Calu3 (cell line): ENCODE data around the gene MAP3K20. TPM values are rescaled to one million over a fixed set of nuclear protein-coding genes. Genes with fewer than 3 reads are reported as not detected.
A peak's percentile ranks its signal among the peaks of the same experiment; 100 is the strongest.

Source experiments
- BruUV-seq: library from RNA; stranded (reverse); fragments of 400-500 nt; replicated peaks from 2 replicates; lab custom pipeline; 2021; lab: Mats Ljungman, UMichigan
- CTCF ChIA-PET: fragments of 300-600 bp; sonication (Branson Sonifier 250); formaldehyde crosslinking; loops from one replicate; lab custom pipeline; 2022; ENCODE audit warnings: antibody characterized with exemption; lab: Charles Lee
- DNase-seq: peaks from one replicate; pipeline ENCODE4 v3.0.0; 2022
- H3K27ac Mint-ChIP-seq: one replicate; pipeline ENCODE4 v1.8.0; 2022; ENCODE audit warnings: mixed read lengths; ENCODE audit not compliant: unreplicated experiment
- H3K27me3 Mint-ChIP-seq: one replicate; pipeline ENCODE4 v1.8.0; 2022; ENCODE audit warnings: mixed read lengths; ENCODE audit not compliant: unreplicated experiment
- H3K36me3 Mint-ChIP-seq: one replicate; pipeline ENCODE4 v1.8.0; 2022; ENCODE audit warnings: mild to moderate bottlenecking, moderate library complexity, mixed read lengths; ENCODE audit not compliant: insufficient read depth, unreplicated experiment
- H3K4me1 Mint-ChIP-seq: one replicate; pipeline ENCODE4 v1.8.0; 2022; ENCODE audit warnings: mild to moderate bottlenecking, low read depth, mixed read lengths; ENCODE audit not compliant: unreplicated experiment
- H3K4me3 Mint-ChIP-seq: one replicate; pipeline ENCODE4 v1.8.0; 2022; ENCODE audit warnings: mild to moderate bottlenecking, low read depth, moderate library complexity, mixed read lengths; ENCODE audit not compliant: unreplicated experiment
- H3K9me3 Mint-ChIP-seq: one replicate; pipeline ENCODE4 v1.8.0; 2022; ENCODE audit warnings: low read depth, mixed read lengths; ENCODE audit not compliant: unreplicated experiment
- intact Hi-C: fragments of 100-400 bp; cut with micrococcal nuclease; formaldehyde crosslinking; loops from one replicate; pipeline ENCODE4 v1.10.0; 2022; ENCODE audit not compliant: unreplicated experiment
- total RNA-seq: library from RNA; stranded (reverse); gene quantifications from 2 replicates; pipeline ENCODE4 v1.2.3, GENCODE V29; 2022
- TF ChIP-seq, protein P1 (sequence below): fragments of 200-600 bp; IDR thresholded peaks from one replicate; pipeline ENCODE4 v1.8.0; 2022; ENCODE audit warnings: antibody characterized with exemption; ENCODE audit not compliant: unreplicated experiment

The MAP3K20 gene
- total RNA-seq, 1 experiment from 2014 or later = 37.0 TPM

DNA sequence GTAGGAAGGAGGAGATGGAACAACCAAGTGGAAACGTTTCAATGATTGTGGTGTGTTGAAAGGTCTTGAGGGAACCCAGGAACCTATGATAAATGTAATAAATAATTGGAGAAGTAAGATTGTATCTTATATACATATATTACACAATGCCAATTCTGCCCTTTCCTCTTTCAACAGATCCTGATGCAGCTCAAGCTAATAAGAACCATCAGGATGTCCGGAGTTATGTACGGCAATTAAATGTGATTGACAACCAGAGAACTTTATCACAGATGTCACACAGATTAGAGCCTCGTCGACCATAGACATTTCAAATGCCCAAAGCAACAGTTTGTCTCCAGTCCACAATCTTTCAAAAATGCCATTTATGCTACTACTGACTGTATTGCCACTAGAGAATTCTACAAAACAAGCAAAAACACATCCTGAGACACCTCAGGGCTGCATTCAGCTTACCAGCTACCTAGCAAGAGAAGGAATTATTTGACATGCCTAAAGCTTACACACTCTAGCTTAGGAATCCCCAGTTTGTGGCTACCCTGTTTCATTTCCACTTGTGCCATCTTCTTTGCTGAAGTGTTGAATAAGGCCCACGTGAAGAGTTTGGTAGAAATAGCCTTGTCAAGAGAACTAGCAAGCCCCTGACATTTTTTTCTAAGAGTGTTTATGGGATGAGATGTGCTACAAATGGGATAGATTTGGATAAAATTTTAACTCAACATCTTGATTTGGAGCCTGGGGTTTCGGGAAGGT lies 24.0 kb upstream of the MAP3K20 start:
- TF ChIP-seq, protein P1, sequence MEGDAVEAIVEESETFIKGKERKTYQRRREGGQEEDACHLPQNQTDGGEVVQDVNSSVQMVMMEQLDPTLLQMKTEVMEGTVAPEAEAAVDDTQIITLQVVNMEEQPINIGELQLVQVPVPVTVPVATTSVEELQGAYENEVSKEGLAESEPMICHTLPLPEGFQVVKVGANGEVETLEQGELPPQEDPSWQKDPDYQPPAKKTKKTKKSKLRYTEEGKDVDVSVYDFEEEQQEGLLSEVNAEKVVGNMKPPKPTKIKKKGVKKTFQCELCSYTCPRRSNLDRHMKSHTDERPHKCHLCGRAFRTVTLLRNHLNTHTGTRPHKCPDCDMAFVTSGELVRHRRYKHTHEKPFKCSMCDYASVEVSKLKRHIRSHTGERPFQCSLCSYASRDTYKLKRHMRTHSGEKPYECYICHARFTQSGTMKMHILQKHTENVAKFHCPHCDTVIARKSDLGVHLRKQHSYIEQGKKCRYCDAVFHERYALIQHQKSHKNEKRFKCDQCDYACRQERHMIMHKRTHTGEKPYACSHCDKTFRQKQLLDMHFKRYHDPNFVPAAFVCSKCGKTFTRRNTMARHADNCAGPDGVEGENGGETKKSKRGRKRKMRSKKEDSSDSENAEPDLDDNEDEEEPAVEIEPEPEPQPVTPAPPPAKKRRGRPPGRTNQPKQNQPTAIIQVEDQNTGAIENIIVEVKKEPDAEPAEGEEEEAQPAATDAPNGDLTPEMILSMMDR = no peak
- peaks cover 79% of the 10 kb centered on the region for H3K4me1 Mint-ChIP-seq

DNA sequence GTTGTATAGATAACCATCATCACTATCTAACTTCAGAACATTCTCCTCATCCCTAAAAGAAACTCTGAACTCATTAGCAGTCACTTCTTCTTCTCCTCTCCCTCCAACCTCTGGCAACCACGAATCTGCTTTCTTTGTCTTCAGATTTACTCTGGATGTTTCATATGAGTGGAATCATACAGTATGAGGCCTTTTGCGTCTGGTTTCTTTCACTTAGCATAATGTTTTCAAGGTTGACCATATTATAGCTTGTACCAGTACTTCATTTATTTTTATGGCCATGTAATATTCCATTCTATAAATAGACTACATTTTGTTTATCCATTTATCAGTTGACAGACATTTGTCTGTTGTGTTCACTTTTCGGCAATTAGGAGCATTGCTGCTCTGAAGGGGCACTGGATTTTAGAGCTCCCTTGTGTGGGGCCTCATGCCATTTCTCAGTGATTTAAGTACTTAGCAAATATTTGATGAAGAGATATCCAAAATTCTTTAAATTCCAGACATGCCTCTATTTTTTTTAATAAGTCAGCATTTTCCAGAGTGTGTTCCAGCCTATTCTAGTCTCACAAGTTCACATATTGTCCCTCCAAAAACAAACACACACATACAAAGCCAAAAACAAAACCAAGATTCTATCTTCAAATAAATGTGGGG lies 22.5 kb upstream of the MAP3K20 start:
- intact Hi-C loops = no loop called here
- Mint-ChIP-seq H3K4me3 (no peak overlapping the region), H3K4me1 (peaks cover 84% of the 10 kb centered on the region), H3K27me3 (no peaks in the 10 kb centered on the region), H3K36me3 (peaks cover 12% of the 10 kb centered on the region), H3K9me3 (peaks cover 3% of the 10 kb centered on the region), H3K27ac (peak overlapping the region; percentile 37)
- TF ChIP-seq, protein P1 = no peak
- CTCF ChIA-PET = interaction anchor here (1.5 kb wide), 1 partner anchor 22 kb away, joined by 5 read pairs; no protein-coding TSS in a partner anchor
- no peak for DNase-seq
- BruUV-seq = no TSS peak

More for the DNA sequence above, 24.0 kb upstream of the MAP3K20 start:
- Mint-ChIP-seq H3K27me3 (no peaks in the 10 kb centered on the region), H3K27ac (no peak overlapping the region), H3K36me3 (peaks cover 12% of the 10 kb centered on the region), H3K4me3 (no peak overlapping the region), H3K9me3 (no peaks in the 10 kb centered on the region)
- CTCF ChIA-PET = no interaction called here
- intact Hi-C loops = no loop called here
- BruUV-seq = no TSS peak
- no peak for DNase-seq

DNA sequence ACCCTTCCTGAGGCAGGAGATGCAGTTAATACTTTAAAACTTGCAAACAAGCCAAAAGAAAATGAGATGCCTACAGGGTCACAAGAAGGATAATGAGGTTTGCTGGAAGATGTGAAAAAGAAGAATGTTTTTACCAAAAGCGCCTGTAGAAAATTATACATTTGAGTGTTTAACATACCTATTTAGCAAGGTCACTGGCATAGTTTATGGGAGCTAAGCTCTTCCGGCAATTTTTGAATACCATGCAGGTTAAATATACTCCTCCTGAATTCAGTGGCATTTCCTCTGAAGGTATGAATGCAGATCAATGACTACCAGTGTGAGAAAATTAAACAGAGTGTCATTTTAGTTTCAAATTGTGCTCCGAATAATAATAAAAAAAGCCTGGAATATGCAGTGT lies 21.2 kb upstream of the MAP3K20 start:
- no peak overlapping the region for H3K27ac Mint-ChIP-seq
- TF ChIP-seq, protein P1 = no peak
- DNase-seq = no peak
- intact Hi-C loops = no loop called here
- no peaks in the 10 kb centered on the region for H3K27me3 Mint-ChIP-seq
- BruUV-seq = no TSS peak
- H3K9me3 Mint-ChIP-seq = peaks cover 3% of the 10 kb centered on the region
- CTCF ChIA-PET = interaction anchor here (1.2 to 1.5 kb wide), 2 partner anchors 18 to 24 kb away, joined by 3 to 5 read pairs; no protein-coding TSS in a partner anchor
- H3K36me3 Mint-ChIP-seq = peaks cover 2% of the 10 kb centered on the region
- no peak overlapping the region for H3K4me3 Mint-ChIP-seq
- peaks cover 76% of the 10 kb centered on the region for H3K4me1 Mint-ChIP-seq

DNA sequence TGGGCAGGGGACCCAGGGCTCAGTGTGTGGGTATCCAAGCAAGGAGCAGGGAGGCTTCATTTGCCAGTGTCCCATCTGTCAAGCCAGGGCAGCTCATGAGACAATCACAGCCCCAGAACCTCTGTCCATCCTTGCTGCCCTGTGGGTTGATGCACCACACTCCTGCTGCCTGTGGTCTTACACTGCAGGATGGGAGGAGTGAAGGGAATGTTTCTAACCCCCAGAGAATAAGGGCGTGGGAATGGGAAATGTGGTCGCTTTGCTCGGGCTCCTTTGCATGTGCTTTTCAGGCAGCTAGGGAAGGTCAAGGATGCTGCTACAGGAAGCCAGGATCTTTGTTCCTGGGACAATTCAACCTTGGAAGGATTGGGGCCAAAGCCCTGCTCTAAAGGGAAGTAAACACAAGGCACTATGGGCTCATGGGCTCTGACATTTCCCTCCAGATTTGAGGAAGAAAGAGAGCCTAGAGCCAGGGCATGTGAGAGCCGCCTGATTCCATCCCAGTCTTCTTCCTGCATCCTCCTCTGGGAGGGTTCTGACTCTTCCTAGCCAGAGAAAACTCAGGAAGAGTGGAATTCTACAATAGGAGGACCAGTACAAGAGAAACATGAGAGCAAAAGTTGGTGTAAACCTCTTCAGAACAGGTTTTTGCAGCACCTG lies 18.8 kb upstream of the MAP3K20 start:
- intact Hi-C loops = no loop called here
- no peak overlapping the region for H3K27ac Mint-ChIP-seq
- BruUV-seq = no TSS peak
- no peak overlapping the region for H3K4me3 Mint-ChIP-seq
- H3K36me3 Mint-ChIP-seq = no peaks in the 10 kb centered on the region
- H3K27me3 Mint-ChIP-seq = no peaks in the 10 kb centered on the region
- peaks cover 3% of the 10 kb centered on the region for H3K9me3 Mint-ChIP-seq
- DNase-seq = no peak
- CTCF ChIA-PET = interaction anchor here (0.5 to 1.0 kb wide), 2 partner anchors 16 to 992 kb away, joined by 3 to 9 read pairs; no protein-coding TSS in a partner anchor
- H3K4me1 Mint-ChIP-seq = peaks cover 71% of the 10 kb centered on the region
- TF ChIP-seq, protein P1 = no peak
